OCI-LY3 (cell line): ENCODE measurements around the gene MTUS2.

Experiments used
- EZH2phosphoT487 ChIP-seq: fragments of 200-600 bp; shearing (Covaris generic); IDR thresholded peaks from 2 replicates; pipeline ENCODE4 v1.6.1; 2018; ENCODE audit warnings: antibody characterized with exemption, mixed run types, low read depth
- TF ChIP-seq, protein P1 (sequence below): fragments of 200-600, 300-600 bp; sonication (generic); IDR thresholded peaks from 2 replicates; pipeline ENCODE4 v1.5.1; 2014; ENCODE audit warnings: antibody characterized with exemption, low read length, low read depth

DNA sequence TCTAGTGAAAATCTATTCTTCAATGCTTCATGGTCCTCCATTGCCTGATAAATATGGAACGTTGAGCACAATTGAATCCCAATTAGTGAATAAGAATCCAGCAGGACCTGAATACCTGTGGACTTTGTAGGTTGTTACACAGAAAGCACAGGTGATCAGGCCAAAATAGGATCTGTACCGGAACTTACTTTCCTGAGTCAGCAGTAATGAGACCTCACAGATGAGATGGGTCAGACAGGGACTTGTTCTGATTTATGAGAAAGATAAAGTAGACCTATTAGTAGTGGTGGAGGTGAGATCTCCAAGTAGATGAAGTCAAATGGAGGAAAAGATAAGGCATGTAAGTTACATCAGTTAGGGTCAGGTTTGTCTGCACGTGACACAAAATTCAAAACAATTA is 351.1 kb downstream of the MTUS2 start:
- TF ChIP-seq, protein P1, sequence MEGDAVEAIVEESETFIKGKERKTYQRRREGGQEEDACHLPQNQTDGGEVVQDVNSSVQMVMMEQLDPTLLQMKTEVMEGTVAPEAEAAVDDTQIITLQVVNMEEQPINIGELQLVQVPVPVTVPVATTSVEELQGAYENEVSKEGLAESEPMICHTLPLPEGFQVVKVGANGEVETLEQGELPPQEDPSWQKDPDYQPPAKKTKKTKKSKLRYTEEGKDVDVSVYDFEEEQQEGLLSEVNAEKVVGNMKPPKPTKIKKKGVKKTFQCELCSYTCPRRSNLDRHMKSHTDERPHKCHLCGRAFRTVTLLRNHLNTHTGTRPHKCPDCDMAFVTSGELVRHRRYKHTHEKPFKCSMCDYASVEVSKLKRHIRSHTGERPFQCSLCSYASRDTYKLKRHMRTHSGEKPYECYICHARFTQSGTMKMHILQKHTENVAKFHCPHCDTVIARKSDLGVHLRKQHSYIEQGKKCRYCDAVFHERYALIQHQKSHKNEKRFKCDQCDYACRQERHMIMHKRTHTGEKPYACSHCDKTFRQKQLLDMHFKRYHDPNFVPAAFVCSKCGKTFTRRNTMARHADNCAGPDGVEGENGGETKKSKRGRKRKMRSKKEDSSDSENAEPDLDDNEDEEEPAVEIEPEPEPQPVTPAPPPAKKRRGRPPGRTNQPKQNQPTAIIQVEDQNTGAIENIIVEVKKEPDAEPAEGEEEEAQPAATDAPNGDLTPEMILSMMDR: no peak
- TF ChIP-seq EZH2phosphoT487: no peak
